ENCODE results near the gene CACNA1C. TPM values are rescaled to one million over a fixed set of nuclear protein-coding genes. Genes with fewer than 3 reads are reported as not detected.

The CACNA1C gene
- total RNA-seq, 1 donor from 2014 or later: 11.7 TPM

- no peak for DNase-seq (ENCODE audit: low spot score, unreplicated experiment)
- Mint-ChIP-seq H3K27me3 (peaks cover 26% of the 10 kb centered on the region), H3K36me3 (ENCODE audit: insufficient read depth) (no peaks in the 10 kb centered on the region), H3K9me3 (ENCODE audit: low read depth) (no peaks in the 10 kb centered on the region), H3K4me3 (ENCODE audit: low read depth) (no peak overlapping the region), H3K4me1 (ENCODE audit: low read depth) (peaks cover 19% of the 10 kb centered on the region), H3K27ac (no peak overlapping the region)
- no peak for TF ChIP-seq CTCF (IDR thresholded peaks at IDR 0.05; ENCODE audit: unreplicated experiment)
These were observed 635.7 kb downstream of the CACNA1C start for GRCh38 chr12:2688381-2688931.

- DNase-seq (ENCODE audit: low spot score, unreplicated experiment): no peak
- no peak for TF ChIP-seq CTCF (IDR thresholded peaks at IDR 0.05; ENCODE audit: unreplicated experiment)
- Mint-ChIP-seq H3K27ac (no peak overlapping the region), H3K4me3 (ENCODE audit: low read depth) (peak overlapping the region; percentile 50), H3K27me3 (peaks cover 35% of the 10 kb centered on the region), H3K36me3 (ENCODE audit: insufficient read depth) (no peaks in the 10 kb centered on the region), H3K4me1 (ENCODE audit: low read depth) (peaks cover 19% of the 10 kb centered on the region), H3K9me3 (ENCODE audit: low read depth) (no peaks in the 10 kb centered on the region)
These were observed 636.6 kb downstream of the CACNA1C start for GRCh38 chr12:2689393-2689792.

- H3K9me3 Mint-ChIP-seq (ENCODE audit: low read depth): no peaks in the 10 kb centered on the region
- no peak overlapping the region for H3K27ac Mint-ChIP-seq
- no peak for DNase-seq (ENCODE audit: low spot score, unreplicated experiment)
- H3K27me3 Mint-ChIP-seq: peaks cover 40% of the 10 kb centered on the region
- H3K4me1 Mint-ChIP-seq (ENCODE audit: low read depth): peaks cover 19% of the 10 kb centered on the region
- H3K36me3 Mint-ChIP-seq (ENCODE audit: insufficient read depth): no peaks in the 10 kb centered on the region
- TF ChIP-seq CTCF (IDR thresholded peaks at IDR 0.05; ENCODE audit: unreplicated experiment): no peak
- H3K4me3 Mint-ChIP-seq (ENCODE audit: low read depth): peak overlapping the region; percentile 50
These were observed 637.1 kb downstream of the CACNA1C start for GRCh38 chr12:2689879-2690278.

GRCh38 chr12:2690348-2691005 lies 637.7 kb downstream of the CACNA1C start:
- H3K27me3 Mint-ChIP-seq: peaks cover 44% of the 10 kb centered on the region
- no peaks in the 10 kb centered on the region for H3K36me3 Mint-ChIP-seq (ENCODE audit: insufficient read depth)
- H3K27ac Mint-ChIP-seq: peak overlapping the region; percentile 94
- H3K9me3 Mint-ChIP-seq (ENCODE audit: low read depth): no peaks in the 10 kb centered on the region
- peak overlapping the region; percentile 77 for H3K4me3 Mint-ChIP-seq (ENCODE audit: low read depth)
- no peak for DNase-seq (ENCODE audit: low spot score, unreplicated experiment)
- TF ChIP-seq CTCF (IDR thresholded peaks at IDR 0.05; ENCODE audit: unreplicated experiment): no peak
- peaks cover 19% of the 10 kb centered on the region for H3K4me1 Mint-ChIP-seq (ENCODE audit: low read depth)

- no peaks in the 10 kb centered on the region for H3K9me3 Mint-ChIP-seq (ENCODE audit: low read depth)
- peak overlapping the region; percentile 77 for H3K4me3 Mint-ChIP-seq (ENCODE audit: low read depth)
- peak; percentile 71 for TF ChIP-seq CTCF (IDR thresholded peaks at IDR 0.05; ENCODE audit: unreplicated experiment)
- H3K27me3 Mint-ChIP-seq: peaks cover 49% of the 10 kb centered on the region
- peak; percentile 68 for DNase-seq (ENCODE audit: low spot score, unreplicated experiment)
- H3K27ac Mint-ChIP-seq: peak overlapping the region; percentile 94
- peaks cover 19% of the 10 kb centered on the region for H3K4me1 Mint-ChIP-seq (ENCODE audit: low read depth)
- no peaks in the 10 kb centered on the region for H3K36me3 Mint-ChIP-seq (ENCODE audit: insufficient read depth)
These were observed 638.2 kb downstream of the CACNA1C start for GRCh38 chr12:2691006-2691344.

All from progenitor cell of endocrine pancreas (in vitro differentiated cells).